DOHH2 (cell line): ENCODE measurements around the gene WDTC1.

Experiments used
- H3F3A ChIP-seq: fragments of 200-600 bp; sonication (generic), shearing (Covaris generic); 2 replicates; pipeline ENCODE4 v1.6.0; 2016; ENCODE audit warnings: antibody characterized with exemption, mild to moderate bottlenecking; ENCODE audit not compliant: control insufficient read depth, insufficient read depth
- H3K27ac ChIP-seq: fragments of 200-600 bp; sonication (generic); 2 replicates; pipeline ENCODE4 v1.5.1; 2014; ENCODE audit warnings: low read depth, mild to moderate bottlenecking, low read length, moderate library complexity
- H3K27me3 ChIP-seq: fragments of 200-600 bp; sonication (generic); 2 replicates; pipeline ENCODE4 v1.6.1; 2014; ENCODE audit warnings: mild to moderate bottlenecking, low read length, mixed read lengths; ENCODE audit not compliant: control insufficient read depth
- H3K36me3 ChIP-seq: fragments of 200-600 bp; sonication (generic); 2 replicates; pipeline ENCODE4 v1.6.1; 2014; ENCODE audit warnings: mild to moderate bottlenecking, low read length, moderate library complexity, mixed read lengths; ENCODE audit not compliant: control insufficient read depth
- H3K4me1 ChIP-seq: fragments of 200-600 bp; sonication (generic); 2 replicates; pipeline ENCODE4 v1.6.1; 2014; ENCODE audit warnings: mild to moderate bottlenecking, low read length, mixed read lengths; ENCODE audit not compliant: control insufficient read depth
- H3K4me2 ChIP-seq: fragments of 200-600 bp; sonication (generic); 2 replicates; pipeline ENCODE4 v1.6.0; 2014; ENCODE audit warnings: mild to moderate bottlenecking, low read length, moderate library complexity
- H3K4me3 ChIP-seq: fragments of 200-600 bp; sonication (generic); 2 replicates; pipeline ENCODE4 v1.5.1; 2014; ENCODE audit warnings: mild to moderate bottlenecking, low read length, mixed read lengths
- H3K79me2 ChIP-seq: fragments of 200-600 bp; sonication (generic); 2 replicates; pipeline ENCODE4 v1.6.1; 2014; ENCODE audit warnings: mild to moderate bottlenecking, low read length, mixed read lengths; ENCODE audit not compliant: control insufficient read depth
- H3K9me2 ChIP-seq: fragments of 200-600 bp; sonication (generic); replicated peaks from 2 replicates; pipeline ENCODE4 v1.6.1; 2014; ENCODE audit warnings: mild to moderate bottlenecking, low read length, mixed read lengths; ENCODE audit not compliant: control insufficient read depth
- H3K9me3 ChIP-seq: fragments of 200-600 bp; sonication (generic); 2 replicates; pipeline ENCODE4 v1.6.1; 2014; ENCODE audit warnings: antibody characterized with exemption, low read length, mixed read lengths; ENCODE audit not compliant: control insufficient read depth, insufficient read depth
- H4K20me1 ChIP-seq: fragments of 200-600 bp; sonication (generic); 2 replicates; pipeline ENCODE4 v1.6.0; 2014; ENCODE audit warnings: low read depth, mild to moderate bottlenecking, antibody characterized with exemption, low read length, moderate library complexity; ENCODE audit not compliant: control insufficient read depth, insufficient read depth
- CTCF ChIP-seq: fragments of 200-600 bp; sonication (generic); IDR thresholded peaks from one replicate; pipeline ENCODE4 v1.5.1; 2014; ENCODE audit warnings: antibody characterized with exemption, mild to moderate bottlenecking, low read depth, low read length; ENCODE audit not compliant: poor library complexity, severe bottlenecking
- EZH2phosphoT487 ChIP-seq: fragments of 200-600 bp; sonication (generic); IDR thresholded peaks from 2 replicates; pipeline ENCODE4 v1.6.1; 2017; ENCODE audit warnings: borderline replicate concordance, mild to moderate bottlenecking, antibody characterized with exemption, low read length, moderate library complexity, mixed read lengths

The WDTC1 gene

GRCh38 chr1:27336756-27337155 is 102.3 kb downstream of the WDTC1 start:
- peaks cover 26% of the 10 kb centered on the region for H3K4me1 ChIP-seq
- H3K36me3 ChIP-seq = peaks cover 39% of the 10 kb centered on the region

DNA sequence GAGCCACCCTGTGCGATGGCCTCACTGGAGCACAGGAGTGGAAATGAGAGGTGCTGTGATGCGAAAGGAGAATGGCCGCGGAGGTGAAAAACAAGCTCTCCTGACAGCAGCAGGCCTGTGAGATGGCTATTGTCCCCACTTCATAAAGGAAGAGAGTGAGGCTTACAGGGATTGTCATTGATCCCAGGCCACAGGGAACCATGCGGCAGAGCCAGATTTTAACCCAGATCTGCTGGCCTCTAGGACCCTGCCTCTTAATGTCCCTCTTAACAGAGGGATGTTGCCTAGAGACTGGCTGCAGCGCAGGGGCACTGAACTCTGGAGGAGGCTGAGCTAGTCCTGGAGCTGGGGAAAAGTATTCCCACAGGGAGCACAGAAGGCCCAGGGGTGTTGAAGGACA is 104.3 kb downstream of the WDTC1 start:
- no peak overlapping the region for H3K4me3 ChIP-seq
- H3K36me3 ChIP-seq = peaks cover 19% of the 10 kb centered on the region
- no peak overlapping the region for H3K27ac ChIP-seq
- H3K4me2 ChIP-seq = no peak overlapping the region
- H3K27me3 ChIP-seq = no peaks in the 10 kb centered on the region
- H3K79me2 ChIP-seq = peaks cover 17% of the 10 kb centered on the region
- no peaks in the 10 kb centered on the region for H4K20me1 ChIP-seq
- H3K9me3 ChIP-seq = no peaks in the 10 kb centered on the region
- peaks cover 46% of the 10 kb centered on the region for H3K4me1 ChIP-seq
- H3K9me2 ChIP-seq = no peaks in the 10 kb centered on the region
- H3F3A ChIP-seq = peaks cover 3% of the 10 kb centered on the region; the same call in 1 of the 2 replicates
- no peak for TF ChIP-seq EZH2phosphoT487
- TF ChIP-seq CTCF = no peak

More at GRCh38 chr1:27336756-27337155, 102.3 kb downstream of the WDTC1 start:
- H3K27ac ChIP-seq = no peak overlapping the region
- H3K27me3 ChIP-seq = no peaks in the 10 kb centered on the region
- no peak overlapping the region for H3K4me2 ChIP-seq
- no peaks in the 10 kb centered on the region for H3K79me2 ChIP-seq
- TF ChIP-seq CTCF (no peak), EZH2phosphoT487 (no peak)
- no peak overlapping the region for H3K4me3 ChIP-seq
- H3K9me3 ChIP-seq = no peaks in the 10 kb centered on the region
- H3F3A ChIP-seq = peaks cover 3% of the 10 kb centered on the region; the same call in 1 of the 2 replicates
- no peaks in the 10 kb centered on the region for H4K20me1 ChIP-seq
- H3K9me2 ChIP-seq = no peaks in the 10 kb centered on the region

DNA sequence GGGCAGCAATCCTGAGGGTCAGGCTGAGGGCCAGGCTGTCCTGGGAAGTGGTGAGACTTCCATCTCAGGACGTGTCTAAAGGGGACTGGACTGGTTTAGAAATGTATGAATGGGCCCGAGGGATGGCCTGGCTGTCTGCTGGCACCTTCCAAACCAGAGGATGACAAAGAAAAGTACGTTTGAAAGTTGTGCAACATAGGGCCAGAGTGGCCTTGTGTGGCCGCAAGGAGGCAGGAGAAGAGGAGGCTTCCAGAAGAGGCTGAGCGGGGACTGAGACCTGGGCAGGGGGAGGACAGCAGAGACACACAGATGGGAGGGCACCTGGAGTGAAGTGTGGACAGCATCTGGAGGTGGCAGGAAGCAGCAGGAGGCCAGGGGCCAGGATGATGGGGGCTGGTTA is 104.8 kb downstream of the WDTC1 start:
- Histone ChIP-seq H3K27ac (no peak overlapping the region), H3K79me2 (peaks cover 17% of the 10 kb centered on the region), H3K9me2 (no peaks in the 10 kb centered on the region), H3F3A (peaks cover 3% of the 10 kb centered on the region; the same call in 1 of the 2 replicates), H3K9me3 (no peaks in the 10 kb centered on the region), H3K4me2 (no peak overlapping the region), H3K36me3 (peaks cover 14% of the 10 kb centered on the region), H3K4me1 (peaks cover 49% of the 10 kb centered on the region), H3K27me3 (no peaks in the 10 kb centered on the region), H4K20me1 (no peaks in the 10 kb centered on the region), H3K4me3 (no peak overlapping the region)
- TF ChIP-seq CTCF (peak; percentile 16), EZH2phosphoT487 (no peak)
